Neural cell (in vitro differentiated cells): ENCODE results near the gene MGAT4B. TPM values are rescaled to one million over a fixed set of nuclear protein-coding genes. Genes with fewer than 3 reads are reported as not detected.

Experiments used
- H2AFZ ChIP-seq: fragments of 200-600, 300-800 bp; sonication (generic), shearing (Covaris generic); 2 replicates; pipeline ENCODE4 v1.6.0; 2014; ENCODE audit warnings: low read depth, mild to moderate bottlenecking, antibody characterized with exemption, low read length, moderate library complexity
- H3F3A ChIP-seq: fragments of 200-600 bp; shearing (Covaris generic); 2 replicates; pipeline ENCODE4 v1.6.1; 2016; ENCODE audit warnings: mild to moderate bottlenecking, moderate library complexity, mixed read lengths, antibody characterized with exemption, low read length; ENCODE audit not compliant: insufficient read depth, poor library complexity, severe bottlenecking
- H3K27ac ChIP-seq: fragments of 200-600, 300-800 bp; sonication (generic), shearing (Covaris generic); 2 replicates; pipeline ENCODE4 v1.5.1; 2014; ENCODE audit warnings: mild to moderate bottlenecking, low read length, moderate library complexity
- H3K27me3 ChIP-seq: fragments of 300-800, 200-600 bp; sonication (generic), shearing (Covaris generic); 2 replicates; pipeline ENCODE4 v1.6.0; 2014; ENCODE audit warnings: mild to moderate bottlenecking, low read depth, low read length, moderate library complexity; ENCODE audit not compliant: insufficient read depth
- H3K36me3 ChIP-seq: fragments of 300-800, 200-600 bp; sonication (generic), shearing (Covaris generic); 2 replicates; pipeline ENCODE4 v1.5.1; 2014; ENCODE audit warnings: mild to moderate bottlenecking, antibody characterized with exemption, low read length, moderate library complexity; ENCODE audit not compliant: insufficient read depth
- H3K4me2 ChIP-seq: fragments of 300-800, 200-600 bp; sonication (generic), shearing (Covaris generic); 2 replicates; pipeline ENCODE4 v1.6.0; 2014; ENCODE audit warnings: mild to moderate bottlenecking, low read length
- H3K4me3 ChIP-seq: fragments of 300-800, 200-600 bp; sonication (generic), shearing (Covaris generic); 2 replicates; pipeline ENCODE4 v1.5.1; 2014; ENCODE audit warnings: mild to moderate bottlenecking, low read length, moderate library complexity
- H3K79me2 ChIP-seq: fragments of 200-600 bp; shearing (Covaris generic); replicated peaks from 2 replicates; pipeline ENCODE4 v1.6.0; 2014; ENCODE audit warnings: mild to moderate bottlenecking, low read length, moderate library complexity; ENCODE audit not compliant: insufficient read depth
- H3K9ac ChIP-seq: fragments of 300-800, 200-600 bp; sonication (generic), shearing (Covaris generic); 2 replicates; pipeline ENCODE4 v1.6.1; 2016; ENCODE audit warnings: mild to moderate bottlenecking, low read length, mixed read lengths
- H3K9me2 ChIP-seq: fragments of 200-600 bp; shearing (Covaris generic); 2 replicates; pipeline ENCODE4 v1.6.1; 2016; ENCODE audit warnings: mild to moderate bottlenecking, low read length, mixed read lengths; ENCODE audit not compliant: insufficient read depth
- H3K9me3 ChIP-seq: fragments of 200-600, 300-800 bp; sonication (generic), shearing (Covaris generic); 2 replicates; pipeline ENCODE4 v1.6.1; 2016; ENCODE audit warnings: mild to moderate bottlenecking, mixed run types, low read length, moderate library complexity, mixed read lengths
- H4K20me1 ChIP-seq: fragments of 200-600 bp; shearing (Covaris generic); 2 replicates; pipeline ENCODE4 v1.6.1; 2016; ENCODE audit warnings: mild to moderate bottlenecking, mixed run types; ENCODE audit not compliant: insufficient read depth
- EP300 ChIP-seq: fragments of 450-650 bp; conservative IDR thresholded peaks from 2 replicates; pipeline ENCODE4 v1.6.1; 2014; ENCODE audit warnings: antibody characterized with exemption, mild to moderate bottlenecking, moderate library complexity; ENCODE audit not compliant: poor library complexity, severe bottlenecking
- EZH2 ChIP-seq: fragments of 200-600, 300-800 bp; shearing (Covaris generic), sonication (generic); IDR thresholded peaks from 2 replicates; pipeline ENCODE4 v1.6.1; 2014; ENCODE audit warnings: antibody characterized with exemption, low read length, borderline replicate concordance, mild to moderate bottlenecking; ENCODE audit not compliant: insufficient read depth, poor library complexity, severe bottlenecking
- MXI1 ChIP-seq: fragments of 450-650 bp; conservative IDR thresholded peaks from 2 replicates; pipeline ENCODE4 v1.6.1; 2014; ENCODE audit warnings: antibody characterized with exemption, mild to moderate bottlenecking; ENCODE audit not compliant: poor library complexity, severe bottlenecking
- POLR2AphosphoS5 ChIP-seq: IDR thresholded peaks from 2 replicates; pipeline ENCODE4 v1.6.1; 2012
- RAD21 ChIP-seq: fragments of 450-650 bp; conservative IDR thresholded peaks from 2 replicates; pipeline ENCODE4 v1.6.1; 2014; ENCODE audit warnings: antibody characterized with exemption, mild to moderate bottlenecking, moderate library complexity
- REST ChIP-seq: IDR thresholded peaks from 2 replicates; pipeline ENCODE4 v1.6.1; 2012; ENCODE audit warnings: borderline replicate concordance
- SMC3 ChIP-seq: fragments of 450-650 bp; conservative IDR thresholded peaks from 2 replicates; pipeline ENCODE4 v1.6.1; 2014; ENCODE audit warnings: antibody characterized with exemption, mild to moderate bottlenecking, moderate library complexity; ENCODE audit not compliant: poor library complexity
- TAF1 ChIP-seq: IDR thresholded peaks from 2 replicates; pipeline ENCODE4 v1.6.1; 2012; ENCODE audit warnings: low read depth
- polyA plus RNA-seq: library from polyadenylated mRNA; depleted of rRNA; stranded (reverse); fragments of >200 nt; gene quantifications from 2 replicates; pipeline ENCODE4 v1.2.3, GENCODE V29; 2014
- TF ChIP-seq, protein P1 (sequence below): fragments of 450-650 bp; IDR thresholded peaks from 2 replicates; pipeline ENCODE4 v1.5.1; 2014; ENCODE audit warnings: antibody characterized with exemption, mild to moderate bottlenecking, moderate library complexity; ENCODE audit not compliant: poor library complexity, severe bottlenecking

MGAT4B gene
- polyA plus RNA-seq, 1 donor from 2014 or later: 70.6 TPM

GRCh38 chr5:179797741-179798140, 8.9 kb downstream of the MGAT4B start:
- Histone ChIP-seq H3K27ac (no peak overlapping the region), H3K79me2 (no peaks in the 10 kb centered on the region), H3K36me3 (no peaks in the 10 kb centered on the region), H3K9ac (no peak overlapping the region), H4K20me1 (no peaks in the 10 kb centered on the region), H3K9me2 (no peaks in the 10 kb centered on the region), H2AFZ (no peak overlapping the region), H3K4me3 (no peak overlapping the region), H3K27me3 (no peaks in the 10 kb centered on the region), H3K9me3 (no peaks in the 10 kb centered on the region), H3F3A (no peaks in the 10 kb centered on the region), H3K4me2 (no peak overlapping the region)
- TF ChIP-seq RAD21 (no peak), EZH2 (no peak), REST (no peak)

DNA sequence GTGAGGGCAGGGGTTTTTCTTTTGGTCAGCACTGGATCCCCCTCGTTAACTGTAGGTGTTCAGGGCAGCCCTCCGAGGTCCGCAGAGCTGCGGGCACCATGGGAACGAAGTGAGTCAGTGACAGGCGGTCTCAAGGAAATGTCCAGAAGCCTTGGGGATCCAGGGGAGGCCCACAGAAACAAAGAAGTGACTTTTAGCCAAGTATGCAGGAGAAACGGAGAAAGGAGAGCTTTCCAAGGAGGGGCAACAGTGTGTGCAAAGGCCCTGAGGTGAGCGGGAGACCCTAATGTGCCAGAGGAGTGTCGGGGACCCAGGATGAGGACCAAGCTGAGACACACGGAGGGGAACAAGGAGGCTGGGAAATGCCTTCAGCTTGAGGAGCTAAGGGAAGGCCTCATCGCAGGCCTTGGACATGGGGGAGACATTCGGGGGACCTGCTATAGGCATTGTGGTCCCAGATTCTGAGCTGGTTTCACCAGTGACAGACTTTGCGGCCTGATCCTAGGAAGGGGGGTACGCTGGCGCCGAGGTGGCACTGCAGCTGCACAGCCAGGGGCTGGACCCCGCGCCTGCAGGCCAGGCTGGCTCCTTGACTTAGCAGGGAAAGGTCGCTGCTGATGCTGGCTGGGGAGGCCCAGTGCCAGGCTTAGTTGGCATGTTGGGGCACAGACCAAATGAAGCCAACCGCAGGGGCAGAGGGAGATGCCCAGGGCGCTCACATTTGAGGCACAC, 9.6 kb downstream of the MGAT4B start:
- H3K36me3 ChIP-seq: no peaks in the 10 kb centered on the region
- no peak for TF ChIP-seq SMC3
- TF ChIP-seq POLR2AphosphoS5: no peak
- no peak for TF ChIP-seq TAF1
- no peak for TF ChIP-seq EZH2
- no peak for TF ChIP-seq EP300
- TF ChIP-seq RAD21: no peak
- TF ChIP-seq REST: no peak
- TF ChIP-seq MXI1: no peak
- TF ChIP-seq, protein P1, sequence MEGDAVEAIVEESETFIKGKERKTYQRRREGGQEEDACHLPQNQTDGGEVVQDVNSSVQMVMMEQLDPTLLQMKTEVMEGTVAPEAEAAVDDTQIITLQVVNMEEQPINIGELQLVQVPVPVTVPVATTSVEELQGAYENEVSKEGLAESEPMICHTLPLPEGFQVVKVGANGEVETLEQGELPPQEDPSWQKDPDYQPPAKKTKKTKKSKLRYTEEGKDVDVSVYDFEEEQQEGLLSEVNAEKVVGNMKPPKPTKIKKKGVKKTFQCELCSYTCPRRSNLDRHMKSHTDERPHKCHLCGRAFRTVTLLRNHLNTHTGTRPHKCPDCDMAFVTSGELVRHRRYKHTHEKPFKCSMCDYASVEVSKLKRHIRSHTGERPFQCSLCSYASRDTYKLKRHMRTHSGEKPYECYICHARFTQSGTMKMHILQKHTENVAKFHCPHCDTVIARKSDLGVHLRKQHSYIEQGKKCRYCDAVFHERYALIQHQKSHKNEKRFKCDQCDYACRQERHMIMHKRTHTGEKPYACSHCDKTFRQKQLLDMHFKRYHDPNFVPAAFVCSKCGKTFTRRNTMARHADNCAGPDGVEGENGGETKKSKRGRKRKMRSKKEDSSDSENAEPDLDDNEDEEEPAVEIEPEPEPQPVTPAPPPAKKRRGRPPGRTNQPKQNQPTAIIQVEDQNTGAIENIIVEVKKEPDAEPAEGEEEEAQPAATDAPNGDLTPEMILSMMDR: no peak

More for the DNA sequence above, 9.6 kb downstream of the MGAT4B start:
- H2AFZ ChIP-seq: no peak overlapping the region
- H3K79me2 ChIP-seq: no peaks in the 10 kb centered on the region
- peak overlapping the region; percentile 73 for H3K4me3 ChIP-seq
- no peaks in the 10 kb centered on the region for H4K20me1 ChIP-seq
- H3K9ac ChIP-seq: peak overlapping the region; percentile 57
- H3K27ac ChIP-seq: no peak overlapping the region
- H3F3A ChIP-seq: no peaks in the 10 kb centered on the region
- no peaks in the 10 kb centered on the region for H3K9me2 ChIP-seq
- no peak overlapping the region for H3K4me2 ChIP-seq
- H3K9me3 ChIP-seq: no peaks in the 10 kb centered on the region
- no peaks in the 10 kb centered on the region for H3K27me3 ChIP-seq
